Dedifferentiated amniotic fluid mesenchymal stem cell (primary cell): ENCODE results near the gene ABCA2.

Source experiments
- DNase-seq: peaks from one replicate; pipeline ENCODE4 v3.0.0-alpha.2; 2016; ENCODE audit errors: extremely low spot score

Gene ABCA2

GRCh38 chr9:136978865-136979544 lies 49.0 kb downstream of the ABCA2 start:
- no peak for DNase-seq

- no peak for DNase-seq
Observed at GRCh38 chr9:136978073-136978864, 49.8 kb downstream of the ABCA2 start.

GRCh38 chr9:136977649-136978072 lies 50.4 kb downstream of the ABCA2 start:
- DNase-seq, result no peak

- DNase-seq, result no peak
Observed at GRCh38 chr9:136977223-136977622, 50.8 kb downstream of the ABCA2 start, which contains the start of gene PTGDS. Gene PTGDS, plus strand, starts transcription at chr9:136977504. Its CDS starts 75 bp downstream, at chr9:136977579.

- DNase-seq, result no peak
Observed at GRCh38 chr9:136975644-136976043, 52.4 kb downstream of the ABCA2 start.

GRCh38 chr9:136974817-136975535 lies 53.1 kb downstream of the ABCA2 start:
- DNase-seq, result no peak

- DNase-seq, result no peak
Observed at GRCh38 chr9:136973618-136974617, 54.1 kb downstream of the ABCA2 start.

GRCh38 chr9:136972743-136973142 lies 55.3 kb downstream of the ABCA2 start:
- DNase-seq, result no peak

GRCh38 chr9:136972335-136972734 lies 55.7 kb downstream of the ABCA2 start:
- DNase-seq, result no peak

GRCh38 chr9:136971746-136972145 lies 56.3 kb downstream of the ABCA2 start:
- DNase-seq, result no peak

- no peak for DNase-seq
Observed at GRCh38 chr9:136970361-136970760, 57.7 kb downstream of the ABCA2 start.

GRCh38 chr9:136969774-136970173 lies 58.3 kb downstream of the ABCA2 start:
- no peak for DNase-seq

GRCh38 chr9:136969150-136969549 lies 58.9 kb downstream of the ABCA2 start:
- DNase-seq, result no peak

GRCh38 chr9:136968333-136969127 lies 59.5 kb downstream of the ABCA2 start:
- DNase-seq, result no peak

GRCh38 chr9:136965771-136966484 lies 62.1 kb downstream of the ABCA2 start:
- DNase-seq, result no peak

GRCh38 chr9:136964833-136965422 lies 63.1 kb downstream of the ABCA2 start:
- DNase-seq, result no peak

- no peak for DNase-seq
Observed at GRCh38 chr9:136964171-136964689, 63.8 kb downstream of the ABCA2 start.

- no peak for DNase-seq
Observed at GRCh38 chr9:136963751-136964150, 64.3 kb downstream of the ABCA2 start.

- no peak for DNase-seq
Observed at GRCh38 chr9:136963341-136963740, 64.7 kb downstream of the ABCA2 start.
